Pulmonary artery endothelial cell (primary cell): ENCODE data around the gene PDLIM5. TPM values are rescaled to one million over a fixed set of nuclear protein-coding genes. Genes with fewer than 3 reads are reported as not detected.
A peak's percentile ranks its signal among the peaks of the same experiment; 100 is the strongest.

Experiments
- DNase-seq: peaks from one replicate; pipeline ENCODE4 v3.0.0-alpha.2; 2011; ENCODE audit warnings: low read depth, low spot score
- total RNA-seq: library from RNA; depleted of rRNA; stranded (reverse); fragments of >200 nt; gene quantifications from 2 replicates; pipeline ENCODE4 v1.2.3, GENCODE V29; 2014

The PDLIM5 gene
- total RNA-seq, 1 donor from 2014 or later = 175 TPM

GRCh38 chr4:94558392-94558904, 106.7 kb downstream of the PDLIM5 start:
- no peak for DNase-seq

DNA sequence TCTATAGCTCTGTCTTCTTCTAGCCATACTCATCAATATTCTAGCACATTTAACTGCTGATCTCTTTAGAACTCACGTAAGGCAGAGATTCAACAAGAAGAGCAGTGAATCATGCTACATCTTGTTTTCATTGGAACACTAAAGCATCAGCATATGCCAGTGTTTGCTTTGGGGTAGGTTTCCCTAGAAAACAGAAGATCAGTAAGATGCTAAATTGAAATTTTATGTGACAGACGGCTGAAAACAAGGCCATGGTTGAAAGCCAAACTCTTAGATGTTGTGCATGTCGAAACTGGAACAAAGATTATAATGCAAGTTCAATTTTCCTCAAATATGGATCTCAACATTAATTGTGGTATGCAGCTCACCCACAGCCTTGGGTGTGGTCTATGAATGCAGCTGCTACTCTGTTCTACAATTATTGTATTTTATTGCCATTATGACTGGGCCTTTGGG, 107.6 kb downstream of the PDLIM5 start:
- DNase-seq = no peak

DNA sequence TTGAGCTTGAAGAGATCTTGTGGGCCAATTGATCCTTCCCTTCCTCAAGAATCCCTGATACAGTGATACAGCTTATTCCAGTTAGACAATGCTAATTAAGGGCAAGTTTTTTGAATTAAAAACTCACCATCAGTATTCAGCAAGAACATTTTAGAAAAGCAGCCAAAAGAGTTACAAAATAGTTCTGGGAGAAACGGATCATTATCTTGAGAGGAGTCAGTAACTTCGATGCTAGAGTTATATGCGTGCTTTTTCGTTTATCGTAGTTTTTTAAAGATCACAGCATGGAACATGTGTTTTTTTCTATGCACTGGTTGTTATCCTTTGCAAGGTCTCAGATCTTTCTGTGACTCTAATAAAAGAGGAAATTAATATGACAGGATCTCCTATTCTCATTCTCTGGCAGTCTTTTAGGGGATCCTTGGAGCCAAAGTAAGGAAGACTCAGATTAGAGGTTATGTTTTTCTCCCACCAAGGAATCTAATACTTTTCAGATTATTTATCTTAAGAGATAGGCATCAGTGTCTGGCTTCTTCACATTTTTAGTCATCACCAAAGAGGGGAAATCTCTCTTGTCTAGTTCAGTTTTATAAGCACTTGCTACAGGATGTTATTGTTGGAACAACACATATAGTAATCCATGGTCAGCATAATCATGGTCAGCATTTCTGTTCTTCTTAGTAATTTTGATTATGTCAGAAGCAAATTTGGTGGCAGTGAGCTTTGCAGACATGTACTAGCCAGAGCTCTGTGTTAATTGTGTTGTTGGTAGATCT, 109.7 kb downstream of the PDLIM5 start:
- DNase-seq = peak; percentile 63

DNA sequence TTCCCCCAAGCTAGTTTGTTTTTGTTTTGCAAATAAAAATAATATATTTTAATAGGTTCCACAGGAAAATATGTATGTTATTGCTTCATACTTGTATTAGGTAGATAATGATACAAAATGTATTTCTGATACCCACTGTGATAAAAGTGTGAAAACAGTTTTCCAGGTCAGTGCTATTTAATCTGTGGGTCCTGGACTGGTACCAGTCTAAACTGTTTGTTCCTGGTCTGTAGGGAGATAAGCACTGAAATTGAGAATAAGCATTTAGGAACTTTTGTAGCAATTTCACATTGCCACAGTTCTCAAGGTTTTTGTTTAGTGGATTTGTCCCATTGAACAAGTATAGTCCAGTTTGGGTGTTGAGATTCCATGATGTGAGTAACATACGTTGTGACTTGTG, 110.5 kb downstream of the PDLIM5 start:
- DNase-seq = no peak

DNA sequence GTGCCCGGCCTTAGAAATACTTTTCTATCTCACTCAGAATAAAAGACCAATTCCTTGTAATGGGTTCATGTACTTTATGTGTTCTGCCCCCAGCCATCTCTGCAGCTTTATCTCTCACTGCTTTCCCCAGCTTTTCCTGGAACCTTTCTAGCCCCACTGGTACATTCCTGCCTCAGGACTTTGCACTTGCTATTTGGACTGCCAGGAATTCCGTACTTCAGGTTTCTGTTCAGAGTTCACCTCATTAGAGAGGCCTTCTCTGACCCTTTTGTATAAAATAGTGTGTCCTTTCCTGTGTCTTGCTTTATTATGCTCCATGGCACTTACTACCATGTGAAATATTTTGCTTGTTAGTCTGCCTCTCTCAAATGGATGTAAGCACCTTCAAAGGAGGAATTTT, 112.5 kb downstream of the PDLIM5 start:
- no peak for DNase-seq

- no peak for DNase-seq
Observed at GRCh38 chr4:94566420-94566819, 114.7 kb downstream of the PDLIM5 start.

- DNase-seq = no peak
Observed at GRCh38 chr4:94567811-94568210, 116.1 kb downstream of the PDLIM5 start.

DNA sequence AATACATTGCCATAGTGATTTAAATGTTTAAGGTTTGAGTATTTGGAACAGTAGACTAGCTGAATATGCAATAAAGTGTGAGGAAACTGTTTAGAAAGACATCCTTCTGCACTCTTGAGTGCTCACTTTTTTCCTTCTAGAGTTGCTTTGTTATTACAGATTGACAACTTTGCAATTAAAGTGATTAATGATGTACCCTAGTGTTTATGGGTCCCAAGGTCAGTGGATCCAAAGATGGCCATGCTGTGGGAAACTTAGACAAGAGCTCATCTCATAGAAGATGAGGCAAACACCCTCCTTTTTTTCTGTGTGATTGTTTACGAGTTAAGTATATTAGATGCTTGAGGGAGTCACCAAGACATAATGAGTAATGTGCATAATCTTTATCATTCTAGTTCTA, 118.8 kb downstream of the PDLIM5 start:
- no peak for DNase-seq

GRCh38 chr4:94571298-94571697, 119.6 kb downstream of the PDLIM5 start:
- no peak for DNase-seq

GRCh38 chr4:94571715-94572114, 120.0 kb downstream of the PDLIM5 start:
- DNase-seq = no peak

- DNase-seq = no peak
Observed at GRCh38 chr4:94574050-94574449, 122.3 kb downstream of the PDLIM5 start.

DNA sequence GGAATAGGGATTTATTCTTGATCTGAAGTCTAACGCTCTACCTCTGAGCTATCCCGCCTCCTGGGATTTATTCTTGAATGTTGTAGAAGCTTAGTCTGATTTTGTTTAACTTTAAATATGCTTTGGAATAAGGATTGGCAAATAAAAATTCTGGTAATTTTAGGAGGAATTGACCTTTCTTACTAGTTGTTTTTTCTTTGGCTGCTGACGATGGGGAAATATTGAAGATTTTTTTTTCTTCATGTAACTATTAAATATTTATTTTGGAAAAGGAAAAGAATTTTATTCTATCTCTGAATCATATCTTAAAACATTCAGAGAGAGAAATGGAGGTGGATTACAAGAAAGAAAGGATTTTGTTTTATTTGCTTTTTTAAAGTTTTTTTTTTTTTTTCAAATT, 122.9 kb downstream of the PDLIM5 start:
- DNase-seq = no peak

DNA sequence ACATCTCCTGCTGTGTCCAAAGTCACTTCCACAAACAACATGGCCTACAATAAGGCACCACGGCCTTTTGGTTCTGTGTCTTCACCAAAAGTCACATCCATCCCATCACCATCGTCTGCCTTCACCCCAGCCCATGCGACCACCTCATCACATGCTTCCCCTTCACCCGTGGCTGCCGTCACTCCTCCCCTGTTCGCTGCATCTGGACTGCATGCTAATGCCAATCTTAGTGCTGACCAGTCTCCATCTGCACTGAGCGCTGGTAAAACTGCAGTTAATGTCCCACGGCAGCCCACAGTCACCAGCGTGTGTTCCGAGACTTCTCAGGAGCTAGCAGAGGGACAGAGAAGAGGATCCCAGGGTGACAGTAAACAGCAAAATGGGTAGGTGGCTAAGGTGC, 123.9 kb downstream of the PDLIM5 start:
- no peak for DNase-seq

DNA sequence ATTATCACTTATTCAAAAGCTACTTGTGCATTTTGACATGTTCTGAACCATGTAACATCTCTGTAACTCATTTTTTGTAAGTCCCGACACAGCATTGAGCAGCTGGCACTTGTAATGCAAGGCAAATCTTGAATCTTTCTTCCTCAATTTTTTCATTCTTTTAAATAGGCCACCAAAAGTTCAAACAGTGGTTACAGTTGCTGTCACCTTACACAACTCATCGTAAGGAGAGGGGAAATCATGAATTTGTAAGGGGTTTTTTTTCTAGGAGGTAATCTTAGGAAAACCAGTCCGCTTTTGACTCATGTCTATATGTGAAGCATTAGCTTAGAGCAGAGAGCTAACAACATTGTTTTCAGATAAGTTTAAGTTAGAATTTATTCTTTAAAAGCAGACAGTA, 124.5 kb downstream of the PDLIM5 start:
- DNase-seq = no peak

DNA sequence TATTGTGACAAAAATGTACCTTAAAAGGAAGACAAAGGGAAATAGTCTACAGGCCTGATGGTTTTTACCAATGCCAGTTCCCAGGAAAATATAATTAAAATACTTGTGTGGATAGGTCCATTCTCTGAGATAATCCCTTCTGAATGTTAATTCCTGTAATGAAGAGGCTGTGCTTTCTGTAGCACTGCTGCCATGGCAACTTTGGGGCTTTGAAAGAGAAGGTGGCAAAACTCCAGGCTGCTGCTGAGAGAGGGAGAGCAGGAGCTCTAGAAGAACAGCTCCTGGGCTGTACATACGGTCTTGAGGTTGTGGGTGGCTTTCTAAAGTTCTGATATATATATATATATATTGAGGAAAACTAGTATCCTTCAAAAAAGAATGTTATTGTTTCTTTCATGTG, 125.4 kb downstream of the PDLIM5 start:
- DNase-seq = no peak

GRCh38 chr4:94578195-94578594, 126.5 kb downstream of the PDLIM5 start:
- DNase-seq = no peak

GRCh38 chr4:94581766-94582165, 130.0 kb downstream of the PDLIM5 start:
- no peak for DNase-seq

DNA sequence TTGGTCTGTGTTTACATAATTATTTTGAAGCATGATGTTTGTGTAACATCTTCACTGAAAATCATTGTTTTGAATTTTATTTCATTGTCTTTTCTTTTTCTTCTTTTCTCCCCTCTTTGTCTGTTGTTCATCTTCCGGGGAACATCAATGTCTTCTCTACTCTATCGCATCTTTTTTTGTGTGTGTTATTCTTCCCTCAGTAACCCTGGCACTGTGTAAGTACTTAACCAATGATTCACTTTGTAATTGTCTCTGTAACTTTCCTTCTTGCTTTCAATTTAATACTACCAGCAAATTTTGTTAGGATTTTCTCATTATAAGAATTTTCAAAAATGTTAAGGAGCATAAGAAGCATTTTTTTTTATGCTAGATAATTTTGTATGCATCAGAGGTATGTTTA, 130.8 kb downstream of the PDLIM5 start:
- no peak for DNase-seq

GRCh38 chr4:94583914-94584641, 132.3 kb downstream of the PDLIM5 start:
- no peak for DNase-seq

DNA sequence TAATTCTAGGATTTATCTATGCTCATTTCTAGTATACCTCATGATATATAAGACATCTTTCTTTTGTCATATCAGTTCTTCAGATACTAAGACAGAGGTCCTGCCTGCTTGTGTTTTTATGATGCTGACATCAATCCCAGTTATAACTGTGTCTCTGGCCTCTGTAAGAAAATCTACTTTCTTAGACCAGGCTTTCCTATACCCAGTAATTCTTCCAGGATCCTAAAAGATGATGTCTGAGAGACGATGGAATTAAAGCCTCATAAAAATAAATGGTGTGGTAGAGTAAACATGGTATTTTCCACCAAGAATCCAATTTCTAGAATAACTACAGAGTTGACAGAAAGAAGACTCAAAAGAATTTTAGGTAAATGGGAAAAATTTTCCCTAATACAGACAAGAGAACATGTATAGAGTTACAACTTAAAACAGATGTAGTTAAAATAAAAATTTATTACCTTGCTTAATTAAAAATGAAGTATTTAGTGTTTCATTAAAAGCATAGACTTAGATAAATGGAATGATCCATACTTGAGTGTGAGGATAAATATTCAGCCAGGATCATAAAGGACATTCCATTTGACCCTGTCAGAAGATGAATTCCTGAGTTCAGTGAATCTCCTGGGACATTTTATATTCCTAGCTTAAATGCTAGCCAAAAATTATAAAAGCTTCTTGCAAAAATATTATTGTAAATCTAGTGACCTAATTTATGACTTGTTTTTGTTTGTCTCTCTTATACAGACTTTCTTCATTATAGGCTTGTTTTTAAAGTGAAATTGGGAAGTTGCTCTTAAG, 137.4 kb downstream of the PDLIM5 start:
- DNase-seq = no peak

GRCh38 chr4:94590493-94590892, 138.8 kb downstream of the PDLIM5 start:
- DNase-seq = no peak

DNA sequence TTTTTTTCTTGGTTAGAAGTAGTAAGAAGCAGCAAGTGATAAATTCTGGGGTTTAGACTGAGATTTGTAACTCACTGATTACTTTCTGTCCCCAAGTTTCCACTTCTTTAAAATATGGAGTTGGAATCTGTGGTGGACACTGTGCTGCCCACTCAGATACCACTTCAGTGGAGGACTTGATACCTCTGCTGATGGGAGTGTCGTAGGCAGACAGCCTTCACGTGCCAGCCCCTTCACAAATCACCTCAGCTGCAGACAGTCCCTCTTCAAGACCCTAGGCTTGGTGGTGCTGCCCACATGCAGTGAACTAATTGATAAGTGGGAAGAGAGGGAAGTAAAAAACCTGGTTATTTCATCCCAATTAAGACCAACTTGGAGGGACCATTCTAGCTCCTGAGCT, 139.5 kb downstream of the PDLIM5 start:
- DNase-seq = no peak
